ENCODE results near the gene SLC35B4. TPM values are rescaled to one million over a fixed set of nuclear protein-coding genes. Genes with fewer than 3 reads are reported as not detected.
"Not testable (repeated sequence)": the region's sequence is repeated elsewhere in the genome, so short reads cannot be mapped to it uniquely, and the experiment has no call there.

The SLC35B4 gene
- total RNA-seq, 4 donors from 2014 or later = 9.6 to 14.9 (median 10.9) TPM

- DNase-seq (ENCODE audit: low spot score) (no peak), ATAC-seq (ENCODE audit: low FRiP score) (no peak)
- no peak for TF ChIP-seq CTCF (IDR thresholded peaks at IDR 0.05)
Measured at GRCh38 chr7:134297489-134297888, 19.2 kb downstream of the SLC35B4 start.

- not testable (repeated sequence) for ATAC-seq (ENCODE audit: low FRiP score); DNase-seq (ENCODE audit: low spot score)
Measured at GRCh38 chr7:134295982-134296381, 20.7 kb downstream of the SLC35B4 start.

GRCh38 chr7:134293002-134293740 is 23.6 kb downstream of the SLC35B4 start:
- ATAC-seq (ENCODE audit: low FRiP score) (no peak), DNase-seq (ENCODE audit: low spot score) (no peak)
- TF ChIP-seq CTCF (IDR thresholded peaks at IDR 0.05) = no peak

- TF ChIP-seq CTCF (IDR thresholded peaks at IDR 0.05) = no peak
- ATAC-seq (ENCODE audit: low FRiP score) = peak; percentile 87
- no peak for DNase-seq (ENCODE audit: low spot score)
Measured at GRCh38 chr7:134290286-134290685, 26.4 kb downstream of the SLC35B4 start.

GRCh38 chr7:134289841-134290240 is 26.9 kb downstream of the SLC35B4 start:
- no peak for DNase-seq (ENCODE audit: low spot score)
- ATAC-seq (ENCODE audit: low FRiP score) = peak; percentile 38
- TF ChIP-seq CTCF (IDR thresholded peaks at IDR 0.05) = no peak

- ATAC-seq (ENCODE audit: low FRiP score) = peak; percentile 70
- TF ChIP-seq CTCF (IDR thresholded peaks at IDR 0.05) = no peak
- no peak for DNase-seq (ENCODE audit: low spot score)
Measured at GRCh38 chr7:134289423-134289822, 27.3 kb downstream of the SLC35B4 start.

- DNase-seq (ENCODE audit: low spot score) = no peak
- TF ChIP-seq CTCF (IDR thresholded peaks at IDR 0.05) = no peak
- ATAC-seq (ENCODE audit: low FRiP score) = no peak
Measured at GRCh38 chr7:134287916-134288659, 28.6 kb downstream of the SLC35B4 start.

Measured in omental fat pad (tissue), 4 donors.